BJ (cell line): ENCODE data around the gene GNAS-AS1. TPM values are rescaled to one million over a fixed set of nuclear protein-coding genes. Genes with fewer than 3 reads are reported as not detected.

ENCODE experiments used
- CTCF ChIA-PET: fragments of 350-600 bp; formaldehyde crosslinking; extraction: SDS; loops from one replicate; lab custom pipeline; 2021; ENCODE audit warnings: antibody characterized with exemption, inconsistent platforms; lab: Yijun Ruan, JAX
- POLR2A ChIA-PET: fragments of 300-600 bp; sonication (Branson Sonifier 250); formaldehyde crosslinking; extraction: SDS; loops from one replicate; lab custom pipeline; 2021; ENCODE audit warnings: antibody characterized with exemption; lab: Charles Lee
- DNase-seq: peaks from one replicate; pipeline ENCODE4 v3.0.0-alpha.2; 2011; ENCODE audit warnings: low read depth
- H3K27me3 ChIP-seq: 2 replicates; pipeline ENCODE4 v1.6.0; 2011; ENCODE audit warnings: low read length; ENCODE audit not compliant: control insufficient read depth, insufficient read depth
- H3K36me3 ChIP-seq: 2 replicates; pipeline ENCODE4 v1.5.1; 2011; ENCODE audit warnings: low read length; ENCODE audit not compliant: control insufficient read depth, insufficient read depth
- H3K4me3 ChIP-seq: 2 replicates; pipeline ENCODE4 v1.5.1; 2011; ENCODE audit warnings: low read depth, mild to moderate bottlenecking, control low read depth, low read length
- CTCF ChIP-seq: IDR thresholded peaks from 2 replicates; pipeline ENCODE4 v1.5.1; 2011; ENCODE audit warnings: low read depth, mild to moderate bottlenecking, control low read depth, inconsistent platforms, low read length, moderate library complexity; ENCODE audit not compliant: insufficient read depth
- polyA plus RNA-seq: library from polyadenylated mRNA; depleted of rRNA; stranded (reverse); fragments of >200 nt; gene quantifications from 2 replicates; pipeline ENCODE4 v1.2.3, GENCODE V29; 2011

The GNAS-AS1 gene
- polyA plus RNA-seq, 1 experiment = 0.45 TPM

DNA sequence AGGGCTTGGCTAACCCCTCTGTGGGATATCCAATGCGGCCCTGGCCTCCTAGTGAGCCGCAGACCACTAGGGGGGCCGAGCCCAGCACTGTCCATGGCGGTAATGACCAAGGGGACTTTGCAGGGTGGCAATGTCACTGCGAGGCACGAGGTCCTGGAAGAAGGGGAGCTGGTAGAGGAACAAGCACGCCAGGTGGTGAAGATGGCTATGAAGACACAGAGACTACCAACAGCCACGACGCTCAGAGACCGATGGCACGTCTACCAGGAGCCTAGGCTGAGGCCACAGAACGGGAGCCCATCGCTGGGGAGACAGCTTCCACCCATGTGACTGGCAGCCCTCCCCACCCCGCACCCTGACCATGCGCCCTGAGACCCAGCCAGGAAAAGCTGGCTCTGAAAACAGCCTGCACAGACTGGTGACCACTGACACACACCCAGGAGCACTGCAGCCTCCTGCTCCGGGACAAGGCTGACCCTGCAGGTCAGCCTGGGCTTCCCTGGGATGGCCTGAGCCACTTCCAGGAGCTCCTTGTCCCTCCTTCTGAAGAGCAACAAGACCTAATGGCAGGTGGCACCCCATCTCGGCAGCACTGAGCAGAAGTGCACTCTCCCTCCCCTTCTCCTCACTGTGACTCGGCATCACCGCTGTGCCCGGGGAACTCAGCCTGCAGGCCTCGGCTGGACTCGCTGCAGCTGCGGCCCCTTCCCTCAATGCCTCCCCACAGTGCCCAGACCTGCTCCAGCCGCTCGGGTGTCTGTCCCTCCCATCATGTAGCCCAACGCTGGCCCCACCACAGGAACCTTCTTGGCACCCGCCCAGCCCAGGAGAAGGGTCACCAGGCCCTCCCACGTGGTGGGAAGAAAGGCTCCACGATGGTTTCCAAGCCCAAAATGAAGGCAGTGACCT, 56.9 kb downstream of the GNAS-AS1 start:
- Histone ChIP-seq H3K27me3 (peaks cover 7% of the 10 kb centered on the region; the same call in 1 of the 2 replicates), H3K4me3 (no peak overlapping the region), H3K36me3 (no peaks in the 10 kb centered on the region)
- no peak for DNase-seq
- ChIA-PET POLR2A (no interaction called here), CTCF (interaction anchor here (0.6 kb wide), 1 partner anchor 88 kb away, joined by 3 read pairs; no protein-coding TSS in a partner anchor)
- TF ChIP-seq CTCF = no peak

GRCh38 chr20:58792426-58792825, 58.3 kb downstream of the GNAS-AS1 start:
- no peak for DNase-seq
- ChIA-PET CTCF (no interaction called here), POLR2A (no interaction called here)
- Histone ChIP-seq H3K36me3 (no peaks in the 10 kb centered on the region), H3K4me3 (no peak overlapping the region), H3K27me3 (peaks cover 10% of the 10 kb centered on the region; the same call in 1 of the 2 replicates)
- no peak for TF ChIP-seq CTCF

DNA sequence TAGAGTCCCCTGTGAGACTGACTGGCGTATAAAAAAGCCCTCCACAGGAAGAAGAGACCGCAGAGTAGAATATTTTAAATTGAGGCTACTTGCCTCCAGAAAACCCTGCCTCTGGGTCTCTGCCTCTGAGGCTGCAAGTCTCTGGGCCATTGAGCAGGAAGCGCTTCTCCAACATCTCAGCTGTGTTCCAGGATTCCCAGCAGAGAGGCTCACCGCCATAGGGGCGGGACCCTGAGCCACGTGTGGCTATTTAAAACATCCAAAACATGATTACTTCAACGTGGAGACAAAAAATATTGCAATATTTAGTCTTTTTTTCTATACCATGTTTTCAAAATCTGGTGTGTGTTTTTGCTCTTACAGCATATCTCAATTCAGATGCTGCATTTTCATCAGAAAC, 59.4 kb downstream of the GNAS-AS1 start:
- CTCF ChIA-PET = no interaction called here
- no peak for TF ChIP-seq CTCF

DNA sequence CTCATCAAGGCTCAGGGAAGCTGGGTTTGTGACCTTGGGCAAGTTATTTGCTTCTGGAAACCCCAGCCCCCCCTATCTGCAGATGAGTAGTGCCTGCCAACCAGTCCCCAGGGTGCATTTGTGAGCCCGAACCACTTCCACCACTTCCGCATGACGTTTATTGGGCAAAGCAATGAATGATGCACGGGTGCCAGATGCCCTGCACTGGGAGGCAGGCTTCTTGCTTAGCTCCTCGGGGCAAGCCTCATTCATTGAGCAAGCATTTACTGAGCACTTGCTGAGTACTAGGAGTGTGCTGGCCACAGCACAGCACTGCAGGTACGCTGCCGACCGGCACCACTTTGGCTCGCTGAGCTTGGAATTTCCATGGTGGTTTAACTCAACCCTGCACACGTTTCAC, 60.2 kb downstream of the GNAS-AS1 start:
- Histone ChIP-seq H3K4me3 (no peak overlapping the region), H3K27me3 (peaks cover 12% of the 10 kb centered on the region), H3K36me3 (no peaks in the 10 kb centered on the region)
- no peak for DNase-seq
- TF ChIP-seq CTCF = no peak
- POLR2A ChIA-PET = no interaction called here
- CTCF ChIA-PET = no interaction called here

More for the DNA sequence above, 59.4 kb downstream of the GNAS-AS1 start:
- Histone ChIP-seq H3K36me3 (no peaks in the 10 kb centered on the region), H3K4me3 (no peak overlapping the region), H3K27me3 (peaks cover 12% of the 10 kb centered on the region)
- DNase-seq = no peak
- POLR2A ChIA-PET = no interaction called here

- CTCF ChIA-PET = no interaction called here
- Histone ChIP-seq H3K4me3 (no peak overlapping the region), H3K36me3 (no peaks in the 10 kb centered on the region), H3K27me3 (peaks cover 16% of the 10 kb centered on the region)
- no peak for TF ChIP-seq CTCF
- no peak for DNase-seq
- POLR2A ChIA-PET = no interaction called here
Observed at GRCh38 chr20:58788896-58789544, 61.7 kb downstream of the GNAS-AS1 start.
